A673 (cell line): ENCODE results near the gene C1orf210.

Experiments used
- EZH2 ChIP-seq: fragments of 200-600 bp; sonication (generic); IDR thresholded peaks from 2 replicates; pipeline ENCODE4 v1.6.1; 2017; ENCODE audit warnings: borderline replicate concordance, low read depth, mild to moderate bottlenecking, mixed read lengths, antibody characterized with exemption, low read length; ENCODE audit not compliant: poor library complexity, severe bottlenecking
- TF ChIP-seq, protein P1 (sequence below): fragments of 300-800, 200-600 bp; sonication (generic); conservative IDR thresholded peaks from 2 replicates; pipeline ENCODE4 v1.5.1; 2017; ENCODE audit warnings: low read depth, mild to moderate bottlenecking, antibody characterized with exemption, low read length, moderate library complexity, mixed read lengths

DNA sequence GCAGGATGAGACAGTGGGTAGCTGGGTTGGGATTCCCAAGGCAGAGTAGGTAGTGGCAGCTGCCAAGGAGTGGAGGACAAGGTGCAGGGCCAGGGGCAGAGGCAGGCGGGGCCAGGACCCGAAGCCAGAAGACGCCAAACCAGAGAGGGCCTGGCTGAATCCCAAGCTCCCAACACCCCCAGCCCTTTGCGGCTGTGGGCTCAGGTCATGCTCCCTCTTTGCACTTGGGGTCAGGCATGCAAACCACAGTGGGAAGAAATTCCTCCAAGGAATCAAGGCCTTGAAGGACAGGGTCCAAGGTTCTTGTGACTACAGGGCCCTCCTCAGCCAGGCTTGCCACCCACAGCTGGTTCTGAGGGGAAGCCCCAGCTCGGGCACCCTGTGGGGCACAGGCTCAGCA, 6.2 kb downstream of the C1orf210 start:
- TF ChIP-seq, protein P1, sequence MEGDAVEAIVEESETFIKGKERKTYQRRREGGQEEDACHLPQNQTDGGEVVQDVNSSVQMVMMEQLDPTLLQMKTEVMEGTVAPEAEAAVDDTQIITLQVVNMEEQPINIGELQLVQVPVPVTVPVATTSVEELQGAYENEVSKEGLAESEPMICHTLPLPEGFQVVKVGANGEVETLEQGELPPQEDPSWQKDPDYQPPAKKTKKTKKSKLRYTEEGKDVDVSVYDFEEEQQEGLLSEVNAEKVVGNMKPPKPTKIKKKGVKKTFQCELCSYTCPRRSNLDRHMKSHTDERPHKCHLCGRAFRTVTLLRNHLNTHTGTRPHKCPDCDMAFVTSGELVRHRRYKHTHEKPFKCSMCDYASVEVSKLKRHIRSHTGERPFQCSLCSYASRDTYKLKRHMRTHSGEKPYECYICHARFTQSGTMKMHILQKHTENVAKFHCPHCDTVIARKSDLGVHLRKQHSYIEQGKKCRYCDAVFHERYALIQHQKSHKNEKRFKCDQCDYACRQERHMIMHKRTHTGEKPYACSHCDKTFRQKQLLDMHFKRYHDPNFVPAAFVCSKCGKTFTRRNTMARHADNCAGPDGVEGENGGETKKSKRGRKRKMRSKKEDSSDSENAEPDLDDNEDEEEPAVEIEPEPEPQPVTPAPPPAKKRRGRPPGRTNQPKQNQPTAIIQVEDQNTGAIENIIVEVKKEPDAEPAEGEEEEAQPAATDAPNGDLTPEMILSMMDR: no peak
- no peak for TF ChIP-seq EZH2
